Measurements from ENCODE around the gene MPPED2. TPM values are rescaled to one million over a fixed set of nuclear protein-coding genes. Genes with fewer than 3 reads are reported as not detected.

The MPPED2 gene
- total and polyA plus RNA-seq, 5 donors: 1.7 to 3.8 (median 3.5) TPM

GRCh38 chr11:30485222-30485621 is 100.9 kb downstream of the MPPED2 start:
- intact Hi-C loops (cut with DNase I): loop anchor here in 1 of 4 donors (10.0 kb wide), 1 partner anchor 100 kb away; the partner anchor contains the start of gene MPPED2
- DNase-seq: no peak
- WGBS: 79% methylated on average over 3 of the region's 3 CpGs

DNA sequence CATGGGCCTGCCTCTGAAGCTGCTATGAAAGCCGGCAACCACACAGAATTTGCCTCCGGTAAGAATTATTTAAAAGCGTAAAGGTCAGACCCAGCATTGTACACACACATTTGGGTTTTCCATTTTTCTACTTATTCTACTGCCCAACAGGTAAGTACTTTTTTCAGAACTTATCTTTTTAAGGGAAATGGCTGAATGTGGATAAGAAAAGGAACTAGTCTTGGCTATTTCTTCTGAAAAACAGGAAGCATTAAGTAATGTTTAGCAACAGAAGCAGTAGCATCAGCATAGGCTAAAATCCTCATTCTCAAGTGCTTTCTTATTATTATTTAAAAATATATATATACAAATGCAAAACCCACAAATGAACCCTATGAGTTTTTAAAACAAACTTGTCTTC is 103.1 kb downstream of the MPPED2 start:
- Histone ChIP-seq H3K4me1 (ENCODE audit: control insufficient read depth, insufficient read depth, low read length) (peaks cover 5% of the 10 kb centered on the region), H3K4me3 (ENCODE audit: low read length) (no peak overlapping the region), H3K9me3 (ENCODE audit: control insufficient read depth, low read length) (no peaks in the 10 kb centered on the region), H3K27ac (ENCODE audit: low read length) (peak overlapping the region; percentile 45), H3K27me3 (ENCODE audit: control insufficient read depth, insufficient read depth) (no peaks in the 10 kb centered on the region)
- intact Hi-C loops (cut with DNase I): loop anchor here in 1 of 4 donors (10.0 kb wide), 1 partner anchor 102 kb away; the partner anchor contains the start of gene MPPED2
- DNase-seq (no peak), ATAC-seq (no peak)
- WGBS: 22% methylated on average over 3 of the region's 3 CpGs

More at GRCh38 chr11:30485222-30485621, 100.9 kb downstream of the MPPED2 start:
- no peaks in the 10 kb centered on the region for H3K27me3 ChIP-seq (ENCODE audit: control insufficient read depth, insufficient read depth)
- no peaks in the 10 kb centered on the region for H3K9me3 ChIP-seq (ENCODE audit: control insufficient read depth, low read length)
- no peak overlapping the region for H3K4me3 ChIP-seq (ENCODE audit: low read length)
- no peak overlapping the region for H3K27ac ChIP-seq (ENCODE audit: low read length)
- no peaks in the 10 kb centered on the region for H3K4me1 ChIP-seq (ENCODE audit: control insufficient read depth, insufficient read depth, low read length)
- ATAC-seq: no peak

GRCh38 chr11:30481796-30482195 is 104.4 kb downstream of the MPPED2 start:
- H3K27ac ChIP-seq (ENCODE audit: low read length): peak overlapping the region; percentile 45
- DNase-seq (no peak), ATAC-seq (no peak)
- H3K4me1 ChIP-seq (ENCODE audit: control insufficient read depth, insufficient read depth, low read length): peaks cover 5% of the 10 kb centered on the region
- 70% methylated on average over 4 of the region's 4 CpGs for WGBS
- no peak overlapping the region for H3K4me3 ChIP-seq (ENCODE audit: low read length)
- H3K9me3 ChIP-seq (ENCODE audit: control insufficient read depth, low read length): no peaks in the 10 kb centered on the region
- H3K27me3 ChIP-seq (ENCODE audit: control insufficient read depth, insufficient read depth): no peaks in the 10 kb centered on the region
- intact Hi-C loops (cut with DNase I): loop anchor here in 1 of 4 donors (10.0 kb wide), 1 partner anchor 103 kb away; the partner anchor contains the start of gene MPPED2

DNA sequence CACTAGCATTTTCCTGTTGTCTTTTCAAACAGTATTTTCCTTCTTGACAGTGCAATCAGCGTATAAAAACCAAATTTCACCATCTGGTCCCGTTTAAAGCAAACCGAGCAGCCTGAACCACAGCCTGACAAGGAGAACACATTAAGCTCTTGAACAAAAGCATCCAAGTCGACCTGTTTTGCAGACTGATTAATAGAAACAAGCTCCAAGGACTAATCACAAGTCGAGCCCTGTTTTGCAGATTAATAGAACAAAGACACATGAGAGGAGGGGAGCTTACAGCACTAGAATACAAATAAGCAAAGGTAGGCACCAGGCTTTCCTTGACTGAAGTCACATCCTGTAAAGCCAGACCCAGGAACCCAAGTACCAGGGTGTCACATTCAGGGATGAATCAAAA is 104.8 kb downstream of the MPPED2 start:
- intact Hi-C loops (cut with DNase I): loop anchor here in 1 of 4 donors (10.0 kb wide), 1 partner anchor 103 kb away; the partner anchor contains the start of gene MPPED2
- no peak for ATAC-seq
- Histone ChIP-seq H3K4me3 (ENCODE audit: low read length) (no peak overlapping the region), H3K27me3 (ENCODE audit: control insufficient read depth, insufficient read depth) (no peaks in the 10 kb centered on the region), H3K4me1 (ENCODE audit: control insufficient read depth, insufficient read depth, low read length) (peaks cover 5% of the 10 kb centered on the region), H3K9me3 (ENCODE audit: control insufficient read depth, low read length) (no peaks in the 10 kb centered on the region), H3K27ac (ENCODE audit: low read length) (peak overlapping the region; percentile 45)
- 50% methylated on average over 5 of the region's 5 CpGs for WGBS
- no peak for DNase-seq

- Histone ChIP-seq H3K4me3 (ENCODE audit: low read length) (no peak overlapping the region), H3K4me1 (ENCODE audit: control insufficient read depth, insufficient read depth, low read length) (peaks cover 5% of the 10 kb centered on the region), H3K27me3 (ENCODE audit: control insufficient read depth, insufficient read depth) (no peaks in the 10 kb centered on the region), H3K9me3 (ENCODE audit: control insufficient read depth, low read length) (no peaks in the 10 kb centered on the region), H3K27ac (ENCODE audit: low read length) (peak overlapping the region; percentile 72)
- intact Hi-C loops (cut with DNase I): loop anchor here in 1 of 4 donors (10.0 kb wide), 1 partner anchor 105 kb away; the partner anchor contains the start of gene MPPED2
- DNase-seq (no peak), ATAC-seq (peak in 1 of 2 donors; percentile 28)
- WGBS: 55% methylated on average over 4 of the region's 4 CpGs
Observed at GRCh38 chr11:30479899-30480298, 106.3 kb downstream of the MPPED2 start.

GRCh38 chr11:30478923-30479322 is 107.2 kb downstream of the MPPED2 start:
- Histone ChIP-seq H3K4me1 (ENCODE audit: control insufficient read depth, insufficient read depth, low read length) (peaks cover 5% of the 10 kb centered on the region), H3K27ac (ENCODE audit: low read length) (peak overlapping the region; percentile 64), H3K27me3 (ENCODE audit: control insufficient read depth, insufficient read depth) (no peaks in the 10 kb centered on the region), H3K9me3 (ENCODE audit: control insufficient read depth, low read length) (no peaks in the 10 kb centered on the region), H3K4me3 (ENCODE audit: low read length) (no peak overlapping the region)
- intact Hi-C loops (cut with DNase I): no loop called here
- DNase-seq (peak; percentile 56 to 86 (median 79)), ATAC-seq (peak; percentile 92 to 93)
- 36% methylated on average over 3 of the region's 3 CpGs for WGBS

GRCh38 chr11:30477061-30477460 is 109.1 kb downstream of the MPPED2 start:
- intact Hi-C loops (cut with DNase I): no loop called here
- no peak for DNase-seq
- H3K27ac ChIP-seq (ENCODE audit: low read length): no peak overlapping the region
- H3K4me3 ChIP-seq (ENCODE audit: low read length): no peak overlapping the region
- no peaks in the 10 kb centered on the region for H3K9me3 ChIP-seq (ENCODE audit: control insufficient read depth, low read length)
- no peak for ATAC-seq
- H3K4me1 ChIP-seq (ENCODE audit: control insufficient read depth, insufficient read depth, low read length): peaks cover 5% of the 10 kb centered on the region
- no peaks in the 10 kb centered on the region for H3K27me3 ChIP-seq (ENCODE audit: control insufficient read depth, insufficient read depth)

- H3K4me3 ChIP-seq (ENCODE audit: low read length): no peak overlapping the region
Observed at GRCh38 chr11:30474151-30474954, 111.8 kb downstream of the MPPED2 start.

GRCh38 chr11:30471244-30471643 is 114.9 kb downstream of the MPPED2 start:
- Histone ChIP-seq H3K4me3 (ENCODE audit: low read length) (no peak overlapping the region), H3K4me1 (ENCODE audit: control insufficient read depth, insufficient read depth, low read length) (peaks cover 4% of the 10 kb centered on the region), H3K27ac (ENCODE audit: low read length) (no peak overlapping the region), H3K9me3 (ENCODE audit: control insufficient read depth, low read length) (no peaks in the 10 kb centered on the region), H3K27me3 (ENCODE audit: control insufficient read depth, insufficient read depth) (no peaks in the 10 kb centered on the region)
- no peak for ATAC-seq
- WGBS: 87% methylated on average over 2 of the region's 2 CpGs
- DNase-seq: no peak
- intact Hi-C loops (cut with DNase I): no loop called here

More at GRCh38 chr11:30474151-30474954, 111.8 kb downstream of the MPPED2 start:
- peak in 1 of 3 donors; percentile 32 for DNase-seq
- H3K4me1 ChIP-seq (ENCODE audit: control insufficient read depth, insufficient read depth, low read length): peaks cover 2% of the 10 kb centered on the region
- no peak overlapping the region for H3K27ac ChIP-seq (ENCODE audit: low read length)
- 52% methylated on average over 4 of the region's 4 CpGs for WGBS
- no peaks in the 10 kb centered on the region for H3K27me3 ChIP-seq (ENCODE audit: control insufficient read depth, insufficient read depth)
- ATAC-seq: peak in 1 of 2 donors; percentile 76
- intact Hi-C loops (cut with DNase I): no loop called here
- no peaks in the 10 kb centered on the region for H3K9me3 ChIP-seq (ENCODE audit: control insufficient read depth, low read length)

- intact Hi-C loops (cut with DNase I): no loop called here
- Histone ChIP-seq H3K4me3 (ENCODE audit: low read length) (no peak overlapping the region), H3K27me3 (ENCODE audit: control insufficient read depth, insufficient read depth) (no peaks in the 10 kb centered on the region), H3K4me1 (ENCODE audit: control insufficient read depth, insufficient read depth, low read length) (peaks cover 5% of the 10 kb centered on the region), H3K27ac (ENCODE audit: low read length) (no peak overlapping the region), H3K9me3 (ENCODE audit: control insufficient read depth, low read length) (no peaks in the 10 kb centered on the region)
- DNase-seq: no peak
- no peak for ATAC-seq
- WGBS: 22% methylated on average over 2 of the region's 2 CpGs
Observed at GRCh38 chr11:30468881-30469280, 117.3 kb downstream of the MPPED2 start.

GRCh38 chr11:30467176-30467575 is 119.0 kb downstream of the MPPED2 start:
- no peaks in the 10 kb centered on the region for H3K27me3 ChIP-seq (ENCODE audit: control insufficient read depth, insufficient read depth)
- DNase-seq: no peak
- no peak for ATAC-seq
- H3K27ac ChIP-seq (ENCODE audit: low read length): no peak overlapping the region
- H3K4me1 ChIP-seq (ENCODE audit: control insufficient read depth, insufficient read depth, low read length): peaks cover 5% of the 10 kb centered on the region
- H3K9me3 ChIP-seq (ENCODE audit: control insufficient read depth, low read length): no peaks in the 10 kb centered on the region
- intact Hi-C loops (cut with DNase I): no loop called here
- H3K4me3 ChIP-seq (ENCODE audit: low read length): no peak overlapping the region

All from right cardiac atrium (tissue), 5 donors.